ENCODE data around the gene CHD3.
A peak's percentile ranks its signal among the peaks of the same experiment; 100 is the strongest.

The CHD3 gene

GRCh38 chr17:7894226-7894625 lies 5.6 kb downstream of the CHD3 start:
- no peak for DNase-seq (ENCODE audit: low spot score)

DNA sequence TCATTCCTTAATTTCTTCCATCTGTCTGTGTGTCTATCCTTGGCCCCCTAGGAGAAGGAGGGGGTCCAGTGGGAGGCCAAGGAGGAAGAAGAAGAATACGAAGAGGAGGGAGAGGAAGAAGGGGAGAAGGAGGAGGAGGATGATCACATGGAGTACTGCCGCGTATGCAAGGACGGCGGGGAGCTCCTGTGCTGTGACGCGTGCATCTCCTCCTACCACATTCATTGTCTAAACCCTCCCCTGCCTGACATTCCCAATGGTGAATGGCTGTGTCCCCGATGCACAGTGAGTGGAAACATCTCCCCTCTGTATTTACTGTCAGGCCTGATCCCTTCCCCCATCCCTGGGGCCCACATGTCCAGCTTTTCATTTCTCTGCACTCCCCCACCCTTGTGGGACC lies 6.3 kb downstream of the CHD3 start:
- DNase-seq (ENCODE audit: low spot score) = no peak

GRCh38 chr17:7897090-7897489 lies 8.5 kb downstream of the CHD3 start:
- no peak for DNase-seq (ENCODE audit: low spot score)

DNA sequence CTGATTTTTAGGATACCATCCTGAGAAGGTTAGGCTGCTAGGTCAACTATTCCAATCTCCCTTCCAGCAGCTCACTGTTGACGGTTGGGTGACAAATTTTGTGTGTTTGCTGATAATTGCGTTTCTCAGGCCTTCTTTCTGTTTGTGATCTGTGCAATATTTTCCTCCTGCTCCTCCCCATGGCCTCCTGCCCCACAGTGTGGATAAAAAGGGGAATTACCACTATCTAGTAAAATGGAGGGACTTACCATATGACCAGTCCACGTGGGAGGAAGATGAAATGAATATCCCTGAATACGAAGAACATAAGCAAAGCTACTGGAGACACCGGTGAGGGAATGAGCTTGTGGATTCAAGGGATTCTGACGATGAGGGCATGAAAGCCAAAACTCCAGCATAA lies 9.2 kb downstream of the CHD3 start:
- peak; percentile 23 for DNase-seq (ENCODE audit: low spot score)

DNA sequence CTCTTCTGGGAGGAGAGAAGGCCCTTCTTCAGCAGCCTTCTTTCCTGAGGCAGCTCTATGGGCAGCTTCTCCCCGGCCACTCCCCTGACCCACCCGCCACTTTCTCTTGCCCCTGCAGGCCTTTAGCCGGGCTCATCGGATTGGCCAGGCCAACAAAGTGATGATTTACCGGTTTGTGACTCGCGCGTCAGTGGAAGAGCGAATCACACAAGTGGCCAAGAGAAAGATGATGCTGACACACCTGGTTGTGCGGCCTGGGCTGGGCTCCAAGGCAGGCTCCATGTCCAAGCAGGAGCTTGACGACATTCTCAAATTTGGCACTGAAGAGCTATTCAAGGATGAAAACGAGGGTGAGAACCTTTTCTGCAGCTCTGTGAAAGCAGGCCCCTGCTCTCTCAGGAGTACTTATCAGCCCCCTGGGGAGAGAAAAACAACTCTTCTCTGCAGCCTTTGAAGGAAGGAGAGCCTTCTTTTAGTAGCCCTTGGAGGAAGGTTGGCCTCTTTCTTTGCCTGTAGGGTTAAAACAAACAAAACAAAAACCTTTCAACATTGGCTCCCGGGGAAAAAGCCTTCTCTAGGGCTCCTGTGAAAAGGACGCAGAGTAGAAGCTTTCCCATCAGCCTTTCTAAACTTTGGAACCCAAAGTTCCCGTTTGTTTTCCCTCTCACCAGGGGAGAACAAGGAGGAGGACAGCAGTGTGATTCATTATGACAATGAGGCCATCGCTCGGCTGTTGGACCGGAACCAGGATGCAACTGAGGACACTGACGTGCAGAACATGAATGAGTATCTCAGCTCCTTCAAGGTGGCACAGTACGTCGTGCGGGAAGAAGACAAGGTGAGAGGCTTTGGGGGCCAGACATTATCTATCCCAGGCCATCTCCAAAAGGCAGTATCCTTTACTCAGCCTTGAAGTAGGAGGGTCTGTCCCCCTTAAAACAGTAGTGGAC lies 14.8 kb downstream of the CHD3 start:
- no peak for DNase-seq (ENCODE audit: low spot score)

DNA sequence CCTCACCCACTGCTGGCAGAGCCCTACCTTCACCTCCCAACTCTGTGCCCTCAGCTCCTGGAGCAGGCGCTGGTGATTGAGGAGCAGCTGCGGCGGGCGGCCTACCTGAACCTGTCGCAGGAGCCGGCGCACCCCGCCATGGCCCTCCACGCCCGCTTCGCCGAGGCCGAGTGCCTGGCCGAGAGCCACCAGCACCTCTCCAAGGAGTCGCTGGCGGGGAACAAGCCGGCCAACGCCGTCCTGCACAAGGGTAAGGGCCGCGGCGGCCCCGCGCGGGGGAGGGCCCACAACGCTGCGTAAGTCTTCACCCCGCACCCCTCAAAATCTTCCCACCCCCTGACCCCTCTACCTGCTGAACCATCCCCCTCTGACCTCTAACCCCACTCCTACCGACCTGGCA lies 20.5 kb downstream of the CHD3 start:
- no peak for DNase-seq (ENCODE audit: low spot score)

DNA sequence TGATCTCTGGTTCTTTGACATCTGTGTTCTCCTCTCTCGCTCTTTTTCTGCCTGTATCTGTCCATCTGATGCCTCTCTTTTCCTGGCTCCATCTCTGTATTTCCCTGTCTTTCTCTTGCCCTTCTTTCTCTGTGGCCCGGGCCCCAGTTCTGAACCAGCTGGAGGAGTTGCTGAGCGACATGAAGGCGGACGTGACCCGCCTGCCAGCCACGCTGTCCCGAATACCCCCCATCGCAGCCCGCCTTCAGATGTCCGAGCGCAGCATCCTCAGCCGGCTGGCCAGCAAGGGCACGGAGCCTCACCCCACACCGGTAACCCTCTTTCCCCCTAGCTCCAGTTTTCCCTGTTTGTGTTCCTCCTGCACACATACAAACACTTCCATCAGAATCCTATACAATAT lies 21.7 kb downstream of the CHD3 start:
- DNase-seq (ENCODE audit: low spot score) = no peak

DNA sequence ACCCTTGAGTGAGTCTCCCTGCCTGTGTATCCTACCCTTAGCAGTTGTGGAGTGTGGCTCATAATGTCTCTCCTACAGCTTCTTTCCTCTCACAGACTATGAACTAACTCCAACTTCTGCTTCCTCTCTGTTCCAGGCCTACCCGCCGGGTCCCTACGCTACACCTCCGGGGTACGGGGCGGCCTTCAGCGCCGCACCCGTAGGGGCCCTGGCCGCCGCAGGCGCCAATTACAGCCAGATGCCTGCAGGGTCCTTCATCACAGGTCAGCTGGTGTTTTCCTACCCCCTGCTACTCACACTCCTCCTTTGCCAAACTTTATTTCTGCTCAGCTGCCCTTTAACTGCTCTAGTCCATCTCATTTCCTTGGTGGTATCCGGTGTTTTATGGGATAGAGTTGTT lies 22.1 kb downstream of the CHD3 start:
- DNase-seq (ENCODE audit: low spot score) = no peak

DNA sequence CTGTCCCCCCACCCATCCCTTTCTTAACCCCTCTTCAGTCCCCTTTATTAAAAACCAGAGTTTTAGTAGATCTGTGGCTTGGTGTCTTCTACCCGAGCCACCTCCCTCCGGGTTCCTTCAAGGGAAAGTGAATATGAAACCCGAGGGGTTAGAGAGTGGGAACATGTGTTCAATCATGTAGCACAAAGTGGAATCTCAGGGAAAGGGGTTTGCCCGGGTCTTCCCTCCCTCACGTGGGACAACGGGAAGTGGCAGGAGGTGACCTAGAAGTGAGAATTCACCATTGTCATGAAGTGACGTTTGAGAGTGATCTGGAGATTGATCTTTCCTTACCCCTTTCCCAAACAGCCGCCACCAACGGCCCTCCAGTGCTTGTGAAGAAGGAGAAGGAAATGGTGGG lies 22.5 kb downstream of the CHD3 start:
- no peak for DNase-seq (ENCODE audit: low spot score)

- DNase-seq (ENCODE audit: low spot score) = peak; percentile 78
Measured at GRCh38 chr17:7912927-7913524, 24.4 kb downstream of the CHD3 start.

DNA sequence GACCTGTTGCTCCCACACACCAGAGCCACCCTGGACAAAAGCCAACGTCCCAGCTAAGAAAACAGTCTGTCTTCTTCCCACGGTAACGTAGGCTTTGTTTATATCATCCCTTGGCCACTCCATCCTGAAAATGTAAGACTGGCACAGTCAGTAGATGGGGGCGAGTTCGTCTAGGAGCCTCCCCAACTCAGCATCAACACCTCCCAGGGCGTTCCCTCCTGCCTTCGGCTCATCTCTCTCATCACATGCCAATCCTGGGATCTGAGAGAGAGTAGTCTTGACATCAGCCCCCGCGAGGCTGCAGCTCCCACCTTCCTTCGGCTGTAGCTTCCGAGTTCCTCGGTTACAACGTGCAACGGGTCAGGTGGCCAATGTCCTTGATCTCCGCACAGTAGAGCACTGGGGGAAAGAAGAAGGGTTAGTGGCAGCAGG lies 26.6 kb downstream of the CHD3 start:
- DNase-seq (ENCODE audit: low spot score) = no peak

- DNase-seq (ENCODE audit: low spot score) = peak; percentile 82
Measured at GRCh38 chr17:7915611-7916384, 27.2 kb downstream of the CHD3 start, which contains the start of gene RNF227. Gene RNF227 (minus strand): TSS chr17:7916289. CDS start chr17:7916195, 94 bp downstream.

DNA sequence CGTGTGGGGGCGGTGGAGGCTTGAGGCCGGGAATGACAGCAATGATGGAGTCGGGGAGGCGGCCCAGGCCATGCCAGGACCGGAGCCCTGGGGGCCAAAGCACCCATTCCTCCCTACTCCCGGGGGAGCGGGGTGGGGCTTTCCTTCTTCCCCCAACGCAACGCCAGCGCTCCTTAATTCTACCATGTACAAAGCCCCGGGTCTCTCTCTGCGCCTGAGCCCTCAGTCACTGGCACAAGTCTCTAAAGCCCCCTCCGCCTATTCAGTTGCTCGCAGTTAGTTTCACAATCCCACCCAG lies 27.7 kb downstream of the CHD3 start:
- no peak for DNase-seq (ENCODE audit: low spot score)

- DNase-seq (ENCODE audit: low spot score) = no peak
Measured at GRCh38 chr17:7916808-7917207, 28.2 kb downstream of the CHD3 start.

- no peak for DNase-seq (ENCODE audit: low spot score)
Measured at GRCh38 chr17:7922269-7922844, 33.8 kb downstream of the CHD3 start.

- DNase-seq (ENCODE audit: low spot score) = peak; percentile 86
Measured at GRCh38 chr17:7922845-7923628, 34.4 kb downstream of the CHD3 start.

DNA sequence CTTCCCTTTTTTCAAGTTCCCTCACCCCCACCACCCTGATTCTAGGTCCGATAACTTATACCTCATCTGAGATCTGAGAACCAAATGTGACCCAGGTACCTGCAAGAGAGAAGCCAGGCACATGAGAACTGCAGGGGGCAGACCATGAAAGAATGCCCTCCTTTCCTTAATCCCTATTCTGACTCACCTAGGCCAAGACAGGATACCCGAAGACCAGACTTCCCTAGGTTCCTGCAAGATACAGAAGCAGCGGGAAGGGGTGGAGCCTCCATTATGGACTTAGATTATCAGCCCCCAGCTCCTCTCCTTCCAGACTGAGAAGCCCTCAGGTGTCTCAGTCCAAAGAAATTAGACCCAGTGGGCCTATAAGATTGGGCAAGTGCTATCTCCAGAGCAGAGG lies 39.0 kb downstream of the CHD3 start:
- DNase-seq (ENCODE audit: low spot score) = no peak

DNA sequence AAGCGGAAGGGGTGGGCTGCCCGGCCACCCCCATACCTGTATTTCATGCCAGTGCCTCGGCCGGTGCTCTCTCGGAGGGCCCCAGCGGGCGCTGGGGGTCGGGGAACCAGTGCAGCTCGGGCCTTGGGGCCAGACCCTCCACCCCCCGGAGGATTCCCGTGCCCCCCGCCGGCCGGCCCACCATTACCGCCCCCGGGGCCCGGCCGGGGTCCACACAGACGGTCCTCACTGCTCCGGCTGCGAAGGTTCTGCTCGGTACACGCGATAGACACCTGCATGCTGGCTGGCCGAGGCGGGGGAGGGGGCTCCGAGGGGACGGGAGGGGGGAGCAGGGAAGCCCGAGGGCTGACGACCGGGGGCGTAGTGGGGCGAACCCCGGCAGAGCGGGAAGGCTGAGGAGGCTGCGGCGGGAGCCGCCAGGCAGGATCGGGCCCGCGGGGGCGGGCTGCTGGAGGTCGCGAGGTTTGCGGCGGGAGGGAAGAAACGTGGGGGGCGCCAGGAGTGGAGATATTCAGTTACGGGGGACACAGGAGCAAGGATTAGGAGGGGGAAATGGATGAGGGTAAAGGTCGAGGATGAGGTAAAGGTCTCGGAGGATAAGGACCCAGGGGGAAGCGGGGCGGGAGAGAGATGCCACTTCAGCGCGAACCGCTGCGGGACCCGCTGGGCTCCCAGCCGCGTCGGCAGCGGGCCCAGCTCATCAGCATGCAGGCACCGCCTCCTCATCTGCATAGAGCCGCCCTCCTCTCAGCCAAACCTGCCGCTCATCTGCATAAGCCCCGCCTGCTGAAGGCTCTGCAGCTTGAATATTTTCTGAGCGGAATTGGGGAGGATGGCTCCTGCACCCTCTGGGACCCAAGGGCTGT lies 40.8 kb downstream of the CHD3 start, which contains the start of gene KCNAB3:
TSS of gene KCNAB3 (minus strand) at position 699 of the 866 bp plus-strand sequence. CDS start at position 278, 421 bp downstream.
- DNase-seq (ENCODE audit: low spot score) = peak; percentile 48

DNA sequence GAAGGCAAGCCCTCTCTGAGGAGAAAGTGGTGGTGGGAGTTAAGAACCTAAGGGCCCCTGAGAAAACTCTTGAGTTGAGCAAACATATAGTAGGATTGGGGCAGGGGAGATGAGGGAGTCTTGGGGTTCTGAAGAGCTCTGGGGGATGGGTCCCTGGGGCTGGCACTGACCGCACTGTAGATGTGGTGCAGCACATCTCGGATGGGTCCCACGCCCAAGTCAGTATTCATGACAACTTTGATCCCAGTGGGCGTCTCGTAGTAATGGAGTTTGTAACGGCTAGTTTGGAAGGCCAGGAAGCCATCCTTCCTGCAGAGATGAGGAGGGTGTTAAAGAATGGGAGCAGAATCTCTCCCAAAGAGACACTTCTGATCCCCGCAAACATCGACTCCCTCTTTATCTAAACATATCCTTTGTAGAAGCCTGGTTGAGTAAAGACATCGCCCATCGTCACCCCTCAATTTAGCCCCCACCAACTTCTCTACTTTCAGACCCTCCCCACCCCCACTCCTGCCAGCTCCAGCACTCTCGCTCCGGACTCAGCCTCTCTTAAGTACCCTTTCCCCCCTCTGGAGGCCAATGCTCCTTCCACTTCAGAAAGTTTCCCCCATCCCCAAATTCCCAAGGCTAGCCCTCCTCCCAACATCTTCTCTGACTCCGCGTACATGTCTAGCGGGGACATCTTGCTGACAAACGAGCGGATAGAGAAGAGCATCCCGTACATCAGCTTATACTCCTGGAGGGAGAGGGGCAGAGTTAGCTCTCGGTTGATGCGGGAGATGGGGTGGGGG lies 42.4 kb downstream of the CHD3 start:
- DNase-seq (ENCODE audit: low spot score) = no peak

Data from CD4-positive, alpha-beta T cell treated with Interleukin-15 for 4 hours (primary cell).